HG02852 (cell line): ENCODE measurements around the gene ACTC1.

Experiments
- ATAC-seq: cut with Tn5 transposase; IDR thresholded peaks from one replicate; pipeline ENCODE4 v1.9.1; 2021; ENCODE audit warnings: mild to moderate bottlenecking, moderate library complexity; ENCODE audit not compliant: unreplicated experiment

ACTC1 gene

GRCh38 chr15:34759992-34760391 is 35.4 kb downstream of the ACTC1 start:
- ATAC-seq, result no peak

GRCh38 chr15:34759347-34759746 is 36.0 kb downstream of the ACTC1 start:
- no peak for ATAC-seq

- ATAC-seq, result no peak
Observed at GRCh38 chr15:34757262-34757661, 38.1 kb downstream of the ACTC1 start.

- ATAC-seq, result no peak
Observed at GRCh38 chr15:34755419-34755773, 40.0 kb downstream of the ACTC1 start.

GRCh38 chr15:34754674-34755418 is 40.5 kb downstream of the ACTC1 start, which contains the start of gene GJD2:
TSS of gene GJD2 (minus strand) at chr15:34754998. CDS start at chr15:34754488, 510 bp downstream.
- no peak for ATAC-seq

- no peak for ATAC-seq
Observed at GRCh38 chr15:34754171-34754601, 41.2 kb downstream of the ACTC1 start.

- no peak for ATAC-seq
Observed at GRCh38 chr15:34753236-34753894, 42.0 kb downstream of the ACTC1 start.

GRCh38 chr15:34749691-34750090 is 45.7 kb downstream of the ACTC1 start:
- no peak for ATAC-seq
